Pancreas (tissue), 10 donors: Measurements from ENCODE around the gene LAMP1. TPM values are rescaled to one million over a fixed set of nuclear protein-coding genes. Genes with fewer than 3 reads are reported as not detected.

Experiments
- ATAC-seq, 4 donors: fragments of 200-7000 bp; cut with Tn5 transposase; one replicate each; pipeline versions ENCODE4 v1.8.0 to v1.9.1; 2020; ENCODE audit warnings: mild to moderate bottlenecking in 4 of 4, moderate library complexity in 4 of 4
- DNase-seq, 6 donors: peaks; one replicate each; pipeline ENCODE4 v3.0.0-alpha.2; 2020
- FAIRE-seq: peaks from 2 replicates; lab custom pipeline; 2012; peaks lifted over from hg19 to GRCh38; lab: Jason Lieb, UNC
- H3K27ac ChIP-seq, 4 donors: fragments of 200-600 bp; sonication (generic); 1 replicate in 3 of 4; 2 replicates in 1 of 4; pipeline versions ENCODE4 v1.5.0 to v1.8.0; 2020
- H3K27me3 ChIP-seq, 4 donors: fragments of 200-600 bp; one replicate each; pipeline ENCODE4 v1.8.0; 2021
- H3K36me3 ChIP-seq, 3 donors: fragments of 200-600 bp; sonication (generic) in 1 of 3; one replicate each; pipeline versions ENCODE4 v1.5.0 to v1.8.0; 2020 to 2021
- H3K4me1 ChIP-seq, 3 donors: fragments of 200-600 bp; one replicate each; pipeline ENCODE4 v1.8.0; 2021
- H3K4me3 ChIP-seq, 4 donors: fragments of 200-600 bp; sonication (generic) in 2 of 4; one replicate each; pipeline versions ENCODE4 v1.5.0 to v1.8.0; 2020 to 2021
- H3K9me3 ChIP-seq, 4 donors: fragments of 200-600 bp; one replicate each; pipeline ENCODE4 v1.8.0; 2021
- WGBS, 2 donors: extraction: QIAGEN DNeasy Blood & Tissue Kit; methylation state at CpG; one replicate each; pipeline ENCODE4 v1.1.7; 2013; 5-methylcytosine and 5-hydroxymethylcytosine counted together
- intact Hi-C, 3 donors: fragments of 100-400 bp; cut with DNase I; formaldehyde crosslinking; loops; one replicate each; pipeline versions ENCODE4 v1.11.1 to v1.14.2; 2022
- polyA plus RNA-seq, 2 donors: library from polyadenylated mRNA; stranded (reverse); fragments of 200-250 nt; gene quantifications; one replicate each; pipeline ENCODE4 v1.2.3, GENCODE V29; 2013
- total RNA-seq, 6 donors: library from RNA; stranded (reverse); fragmentation: NEBNext Ultra II Directional in 4 of 6; extraction: Animal tissue kit (Norgen Biotek cat#: 25700) in 4 of 6; gene quantifications; one replicate each; pipeline versions ENCODE4 v1.2.1 to v1.2.4, GENCODE V29; 2021 to 2023
- TF ChIP-seq, protein P1 (sequence below), 4 donors: fragments of 200-600 bp; sonication (generic) in 3 of 4; IDR thresholded peaks; one replicate each; pipeline versions ENCODE4 v1.5.0 to v1.8.0; 2021; ENCODE audit warnings: antibody characterized with exemption in 4 of 4
- donor health status: healthy with polysubstance abuse.
- donor health status: DM: no; HTN: no; CAD: no; lungs with moderate emphysema.
- donor health status: DM: no; HTN: no; CAD: no.
- donor health status: control.
- donor health status: control.
- donor health status: Bipolar disorder and iron deficiency.
- donor health status: DM: yes; HTN: yes; CAD: no.
- donor health status: DM: no; HTN: no; CAD: no.
- donor health status: DM: no; HTN: no; CAD: no.
- donor health status: DM: yes; HTN: yes; CAD: no.

Gene LAMP1
- total and polyA plus RNA-seq, 8 donors, result 35.1 to 136 (median 91.3) TPM

DNA sequence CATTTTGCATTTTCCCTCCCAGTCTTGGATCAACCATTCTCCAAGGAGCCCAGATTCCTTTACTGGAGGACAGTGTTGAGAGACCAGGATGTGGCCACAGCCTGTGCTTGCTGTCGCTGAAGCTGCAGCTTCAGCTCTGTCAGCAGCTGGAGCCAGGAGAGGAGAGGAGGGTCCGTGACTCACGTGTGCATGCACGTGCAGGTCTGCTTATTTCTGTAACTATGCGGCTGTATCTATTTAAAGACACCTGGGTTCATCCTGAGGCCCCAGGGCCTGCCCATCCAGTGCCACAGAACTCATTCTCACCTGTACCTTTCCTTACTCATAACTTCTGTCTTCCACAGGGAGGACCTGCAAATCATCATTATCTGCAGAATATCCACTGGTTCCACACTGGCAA, 8.2 kb upstream of the LAMP1 start:
- no peaks in the 10 kb centered on the region for H3K9me3 ChIP-seq
- TF ChIP-seq, protein P1, sequence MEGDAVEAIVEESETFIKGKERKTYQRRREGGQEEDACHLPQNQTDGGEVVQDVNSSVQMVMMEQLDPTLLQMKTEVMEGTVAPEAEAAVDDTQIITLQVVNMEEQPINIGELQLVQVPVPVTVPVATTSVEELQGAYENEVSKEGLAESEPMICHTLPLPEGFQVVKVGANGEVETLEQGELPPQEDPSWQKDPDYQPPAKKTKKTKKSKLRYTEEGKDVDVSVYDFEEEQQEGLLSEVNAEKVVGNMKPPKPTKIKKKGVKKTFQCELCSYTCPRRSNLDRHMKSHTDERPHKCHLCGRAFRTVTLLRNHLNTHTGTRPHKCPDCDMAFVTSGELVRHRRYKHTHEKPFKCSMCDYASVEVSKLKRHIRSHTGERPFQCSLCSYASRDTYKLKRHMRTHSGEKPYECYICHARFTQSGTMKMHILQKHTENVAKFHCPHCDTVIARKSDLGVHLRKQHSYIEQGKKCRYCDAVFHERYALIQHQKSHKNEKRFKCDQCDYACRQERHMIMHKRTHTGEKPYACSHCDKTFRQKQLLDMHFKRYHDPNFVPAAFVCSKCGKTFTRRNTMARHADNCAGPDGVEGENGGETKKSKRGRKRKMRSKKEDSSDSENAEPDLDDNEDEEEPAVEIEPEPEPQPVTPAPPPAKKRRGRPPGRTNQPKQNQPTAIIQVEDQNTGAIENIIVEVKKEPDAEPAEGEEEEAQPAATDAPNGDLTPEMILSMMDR (IDR thresholded peaks at IDR 0.05), result no peak
- 43 to 46% methylated on average over 5 of the region's 5 CpGs for whole genome bisulfite sequencing, 2 donors
- no peak overlapping the region for H3K27ac ChIP-seq
- no peaks in the 10 kb centered on the region for H3K36me3 ChIP-seq
- no peak overlapping the region for H3K4me3 ChIP-seq
- H3K4me1 ChIP-seq, result no peaks in the 10 kb centered on the region
- FAIRE-seq (no peak), DNase-seq (no peak), ATAC-seq (no peak)
- no peaks in the 10 kb centered on the region for H3K27me3 ChIP-seq
- intact Hi-C loops, result no loop called here

DNA sequence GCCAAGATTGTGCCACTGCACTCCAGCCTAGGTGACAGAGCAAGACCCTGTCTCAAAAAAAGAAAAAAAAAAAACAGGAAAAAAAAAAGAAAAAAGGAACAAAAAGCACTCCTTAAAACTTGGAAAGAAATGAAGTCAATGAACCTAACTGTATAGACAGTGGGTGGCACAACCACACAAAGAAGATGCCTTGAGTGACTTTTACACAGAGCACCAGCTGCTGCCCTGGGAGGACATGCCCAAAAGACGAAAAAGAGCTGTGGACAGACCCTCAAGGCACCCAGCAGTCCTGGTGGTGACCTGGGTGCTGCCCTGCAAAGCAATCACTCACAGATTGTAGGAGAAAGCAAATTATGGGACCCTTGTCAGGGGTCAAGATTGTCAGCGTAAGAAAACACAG, 5.9 kb upstream of the LAMP1 start:
- FAIRE-seq, result no peak

DNA sequence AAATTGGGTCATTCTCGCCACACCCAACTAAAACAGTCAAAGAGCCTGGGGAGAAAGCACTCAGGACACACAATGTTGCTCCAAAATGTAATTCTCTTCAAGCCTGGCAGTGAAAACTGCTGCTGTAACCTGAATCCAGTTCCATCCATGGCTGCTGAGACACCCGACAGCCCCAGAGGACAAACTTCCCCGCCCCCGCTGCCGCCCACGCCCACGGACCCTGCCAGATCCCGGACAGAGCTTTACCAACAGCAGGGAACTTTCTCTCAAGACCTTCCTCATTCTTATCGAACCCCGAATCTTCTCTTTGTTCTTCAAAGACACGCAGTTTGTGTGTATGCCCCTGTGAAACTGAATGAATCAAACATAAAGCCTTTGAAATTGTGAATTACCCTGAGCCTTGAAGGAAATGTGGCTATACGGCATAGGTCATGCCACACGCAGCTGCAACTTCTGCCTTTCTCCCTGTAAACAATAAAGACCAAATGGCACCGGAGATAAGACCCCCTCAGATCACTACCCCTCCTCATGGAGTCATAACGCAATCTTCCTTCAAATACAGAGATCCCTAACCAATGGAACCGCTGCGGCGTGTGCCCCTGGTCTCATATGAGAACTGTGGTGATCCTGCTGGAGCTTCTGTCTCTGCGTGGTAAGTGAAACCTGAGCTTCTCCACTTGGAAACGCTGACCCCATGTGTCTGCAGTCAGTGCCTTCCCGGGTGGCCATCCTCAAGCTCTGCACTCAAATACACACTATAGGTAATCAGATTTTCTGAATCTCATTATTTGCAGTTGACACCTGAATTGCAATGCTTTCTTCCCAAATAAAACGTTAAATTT, 4.8 kb upstream of the LAMP1 start:
- 12% methylated on average over 22 of the region's 22 CpGs for WGBS, 2 donors
- Histone ChIP-seq H3K4me1 (peaks cover 0 to 5% (median 0%) of the 10 kb centered on the region in 3 donors), H3K27me3 (no peaks in the 10 kb centered on the region), H3K9me3 (no peaks in the 10 kb centered on the region), H3K4me3 (peak overlapping the region in 1 of 4 donors; percentile 20), H3K36me3 (no peaks in the 10 kb centered on the region), H3K27ac (no peak overlapping the region)
- ATAC-seq (peak in 1 of 4 donors; percentile 39), DNase-seq (peak in 1 of 6 donors; percentile 29), FAIRE-seq (no peak)
- TF ChIP-seq, protein P1 (IDR thresholded peaks at IDR 0.05), result no peak
- intact Hi-C loops, result no loop called here

More for the DNA sequence above, 5.9 kb upstream of the LAMP1 start:
- Histone ChIP-seq H3K36me3 (no peaks in the 10 kb centered on the region), H3K27ac (no peak overlapping the region), H3K4me1 (peaks cover 0 to 3% (median 0%) of the 10 kb centered on the region in 3 donors), H3K27me3 (no peaks in the 10 kb centered on the region), H3K4me3 (no peak overlapping the region), H3K9me3 (no peaks in the 10 kb centered on the region)
- 42 to 45% methylated on average over 2 of the region's 2 CpGs for WGBS, 2 donors
- DNase-seq, result no peak
- no peak for ATAC-seq
- intact Hi-C loops, result no loop called here
- TF ChIP-seq, protein P1 (IDR thresholded peaks at IDR 0.05), result no peak

DNA sequence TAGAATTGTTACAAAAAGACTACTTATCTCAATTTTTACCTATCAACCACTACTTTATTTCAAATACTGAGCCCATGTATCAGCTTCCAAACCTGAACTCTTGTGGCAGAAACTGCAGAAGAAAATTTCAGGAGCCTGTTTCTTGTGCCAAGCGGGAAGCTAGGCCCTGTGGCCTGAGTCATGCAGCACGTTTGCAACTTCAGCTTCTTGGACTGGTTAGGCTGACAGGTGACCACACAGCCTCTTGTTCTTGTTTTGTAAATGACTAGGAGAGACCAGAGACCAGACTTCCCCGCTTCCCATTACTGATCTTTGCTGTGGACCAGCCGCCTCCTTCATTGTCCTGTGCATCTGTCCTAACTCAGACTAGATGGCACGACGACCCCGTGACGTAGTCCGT, 3.4 kb upstream of the LAMP1 start:
- TF ChIP-seq, protein P1 (IDR thresholded peaks at IDR 0.05), result no peak
- intact Hi-C loops, result no loop called here
- Histone ChIP-seq H3K27ac (no peak overlapping the region), H3K36me3 (no peaks in the 10 kb centered on the region), H3K4me3 (no peak overlapping the region), H3K4me1 (peaks cover 0 to 5% (median 5%) of the 10 kb centered on the region in 3 donors), H3K9me3 (no peaks in the 10 kb centered on the region), H3K27me3 (no peaks in the 10 kb centered on the region)
- FAIRE-seq, result no peak
- WGBS, 2 donors, result 57 to 75% methylated on average over 9 of the region's 9 CpGs
- no peak for ATAC-seq
- DNase-seq, result no peak

DNA sequence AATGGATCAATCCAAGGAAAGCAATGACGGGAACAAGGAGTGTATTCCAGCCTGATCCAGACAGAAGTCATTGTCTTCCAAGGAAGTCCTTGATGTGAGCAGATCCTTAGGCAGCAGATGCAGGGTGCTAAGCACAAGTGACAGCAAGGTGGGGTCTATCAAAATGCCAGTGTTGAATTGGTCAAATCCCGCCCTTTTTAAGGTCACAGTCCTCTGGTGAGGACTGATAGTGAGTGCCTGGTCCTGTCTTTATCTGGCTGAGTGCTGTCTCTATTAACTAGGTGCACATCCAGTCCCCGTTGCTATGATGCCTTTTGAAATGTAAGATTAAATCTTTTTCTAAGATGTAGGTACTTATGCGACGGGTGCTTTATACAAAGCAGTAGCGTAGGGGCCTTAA, 1.3 kb upstream of the LAMP1 start:
- FAIRE-seq (no peak), DNase-seq (no peak), ATAC-seq (no peak)
- 80 to 88% methylated on average over 6 of the region's 6 CpGs for WGBS, 2 donors
- Histone ChIP-seq H3K4me1 (peaks cover 0 to 14% (median 5%) of the 10 kb centered on the region in 3 donors), H3K27ac (no peak overlapping the region), H3K27me3 (no peaks in the 10 kb centered on the region), H3K36me3 (no peaks in the 10 kb centered on the region), H3K9me3 (no peaks in the 10 kb centered on the region), H3K4me3 (no peak overlapping the region)
- TF ChIP-seq, protein P1 (IDR thresholded peaks at IDR 0.05), result no peak
- intact Hi-C loops, result no loop called here
